NAMALWA (cell line): Measurements from ENCODE around the gene SREBF2.

Source experiments
- DNase-seq: peaks from one replicate; pipeline ENCODE4 v3.0.0-alpha.2; 2015; ENCODE audit warnings: low spot score

SREBF2 gene

GRCh38 chr22:41832553-41833368, at the start of gene SREBF2:
TSS of gene SREBF2 (plus strand) at chr22:41833105. CDS start at chr22:41833271, 166 bp downstream.
- DNase-seq = peak; percentile 99

DNA sequence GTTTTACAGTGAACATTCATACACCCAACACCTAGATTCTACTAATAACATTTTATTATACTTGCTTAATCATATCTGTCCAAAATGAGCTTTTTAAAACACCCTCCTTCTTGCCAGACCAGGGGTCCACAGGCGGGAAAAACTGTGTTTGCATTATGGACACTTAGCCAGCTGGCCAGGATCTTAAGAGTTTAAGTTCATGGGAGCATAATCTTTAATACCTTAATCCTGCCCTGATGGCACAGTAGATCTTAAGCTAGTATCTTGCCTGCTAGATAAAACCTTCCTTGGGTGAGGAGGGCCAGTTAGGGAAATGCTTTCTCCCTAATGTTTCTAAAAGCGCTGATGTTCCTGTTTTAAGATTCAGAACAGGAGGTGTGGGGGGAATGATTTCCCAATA, 45.6 kb upstream of the SREBF2 start:
- no peak for DNase-seq

DNA sequence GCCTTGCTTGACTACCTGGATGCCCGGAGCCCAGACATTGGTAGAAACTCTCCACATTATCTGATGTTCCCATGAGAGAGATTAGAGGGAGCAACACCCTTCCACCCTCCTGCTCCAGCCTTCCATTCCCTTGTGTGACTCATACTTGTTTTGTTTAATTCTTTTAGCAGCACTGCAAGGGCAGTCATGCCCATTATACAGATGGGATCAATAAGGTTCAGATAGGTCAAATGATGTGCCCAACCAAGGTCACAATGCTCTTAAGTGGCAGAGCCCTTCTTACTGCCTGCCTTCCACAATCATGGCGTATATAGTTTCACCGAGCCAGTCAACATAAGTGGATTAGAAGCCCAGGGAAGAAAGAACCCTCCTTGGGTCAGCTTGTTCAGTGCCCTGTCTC, 39.0 kb upstream of the SREBF2 start:
- DNase-seq = no peak

DNA sequence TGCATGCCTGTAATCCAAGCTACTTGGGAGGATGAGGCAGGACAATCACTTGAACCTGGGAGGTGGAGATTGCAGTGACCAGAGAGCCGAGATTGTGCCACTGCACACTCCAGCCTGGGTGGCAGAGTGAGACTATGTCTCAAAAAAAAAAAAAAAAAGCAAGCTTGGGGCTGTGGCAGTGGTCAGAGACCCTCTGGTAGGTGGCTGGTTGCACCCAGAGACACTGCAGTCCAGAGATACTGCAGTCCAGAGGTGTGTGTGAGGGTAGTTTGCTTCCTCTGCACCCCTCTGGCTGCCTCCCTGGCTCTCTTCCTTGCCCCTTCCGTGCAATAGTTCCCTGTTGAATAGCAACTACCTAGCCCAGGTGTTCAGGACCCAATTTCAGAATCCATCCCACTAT, 34.2 kb upstream of the SREBF2 start:
- DNase-seq = no peak

DNA sequence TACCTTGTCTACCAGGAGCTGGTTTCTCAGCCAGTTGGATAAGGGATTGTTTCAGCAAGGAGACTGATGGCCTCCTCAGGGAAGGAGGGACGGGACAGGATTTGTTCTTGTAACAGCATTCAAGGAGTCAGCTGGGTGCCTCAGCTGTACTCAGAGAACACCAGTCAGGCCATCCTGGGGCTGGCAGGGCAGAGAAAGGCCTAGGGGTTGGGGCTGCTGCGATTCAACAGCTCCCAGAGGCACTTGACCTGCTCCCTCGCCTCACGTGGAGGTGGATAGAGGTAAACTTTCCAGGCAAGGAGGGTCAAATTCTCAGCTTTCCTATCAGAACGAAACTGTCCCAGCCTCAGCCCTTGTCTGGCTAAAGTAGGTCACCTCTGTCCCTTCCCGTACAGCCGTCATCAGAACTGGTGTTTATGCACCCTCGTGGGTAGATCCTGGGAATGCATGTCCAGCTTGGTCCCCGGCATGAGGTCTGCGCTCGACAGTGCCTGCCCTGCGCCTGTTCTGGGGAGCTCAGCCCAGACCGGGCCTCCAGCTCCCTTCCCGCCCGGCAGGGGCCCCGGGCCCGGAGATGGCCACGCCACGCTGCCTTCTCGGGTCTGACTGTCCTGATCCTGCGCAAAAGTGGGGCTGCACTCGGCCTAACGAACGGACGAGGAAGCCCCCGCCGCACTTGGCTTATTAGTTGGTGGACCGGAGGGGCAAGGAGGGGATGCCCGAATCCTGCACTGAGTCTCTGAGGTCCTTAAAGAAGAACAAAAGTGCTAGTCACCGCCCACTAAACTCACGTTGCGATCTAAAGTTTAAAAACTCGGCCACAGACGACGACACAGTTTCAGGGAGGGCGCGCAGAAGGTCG, 33.2 kb upstream of the SREBF2 start:
- DNase-seq = no peak

GRCh38 chr22:41800348-41801146, 32.4 kb upstream of the SREBF2 start, which contains the start of gene CCDC134:
TSS of gene CCDC134 (plus strand) at chr22:41800679. CDS start at chr22:41808891, 8,212 bp downstream.
- DNase-seq = peak; percentile 89

GRCh38 chr22:41801147-41801819, 31.6 kb upstream of the SREBF2 start:
- DNase-seq = peak; percentile 24

DNA sequence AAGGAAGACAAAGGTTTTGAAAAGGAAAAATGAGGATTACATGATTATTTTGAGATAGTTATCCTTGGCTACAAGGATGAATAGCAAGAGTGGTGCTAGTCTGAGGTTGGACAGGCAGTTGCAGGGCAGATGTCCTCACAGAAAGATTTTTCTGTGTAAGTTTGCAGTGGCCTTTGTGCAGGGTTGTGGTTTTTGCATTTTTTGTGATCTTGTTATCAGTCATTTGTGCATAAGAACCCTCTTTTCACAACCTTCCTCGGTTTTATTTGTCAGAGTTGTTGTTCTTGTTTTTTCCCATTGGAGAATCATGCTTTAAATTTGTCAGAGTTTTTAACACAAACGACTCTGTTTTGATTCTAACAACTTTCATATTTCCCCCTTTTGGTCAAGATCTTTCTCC, 31.0 kb upstream of the SREBF2 start:
- DNase-seq = no peak

- no peak for DNase-seq
Measured at GRCh38 chr22:41805639-41806038, 27.3 kb upstream of the SREBF2 start.

- no peak for DNase-seq
Measured at GRCh38 chr22:41808400-41808799, 24.5 kb upstream of the SREBF2 start.

DNA sequence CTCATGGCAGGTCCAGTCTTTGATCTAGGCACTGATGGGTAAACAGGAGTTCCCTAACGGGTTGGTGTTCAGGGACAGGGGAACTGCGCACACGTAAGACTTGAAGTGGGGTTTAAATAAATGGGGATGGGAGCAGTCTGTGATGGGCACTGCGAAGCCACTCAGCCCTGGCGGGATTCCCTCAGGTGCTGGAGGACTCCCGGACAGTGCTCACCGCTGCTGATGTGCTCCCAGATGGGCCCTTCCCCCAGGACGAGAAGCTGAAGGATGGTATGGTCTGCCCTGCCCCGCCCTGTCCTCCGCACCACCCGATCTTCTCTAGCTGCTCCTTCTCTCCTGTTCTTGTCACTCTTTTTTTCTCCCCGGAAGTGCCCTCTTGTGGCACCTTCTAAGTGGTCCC, 22.9 kb upstream of the SREBF2 start:
- no peak for DNase-seq

GRCh38 chr22:41812805-41813545, 19.9 kb upstream of the SREBF2 start:
- no peak for DNase-seq

- DNase-seq = no peak
Measured at GRCh38 chr22:41813726-41814410, 19.0 kb upstream of the SREBF2 start.

DNA sequence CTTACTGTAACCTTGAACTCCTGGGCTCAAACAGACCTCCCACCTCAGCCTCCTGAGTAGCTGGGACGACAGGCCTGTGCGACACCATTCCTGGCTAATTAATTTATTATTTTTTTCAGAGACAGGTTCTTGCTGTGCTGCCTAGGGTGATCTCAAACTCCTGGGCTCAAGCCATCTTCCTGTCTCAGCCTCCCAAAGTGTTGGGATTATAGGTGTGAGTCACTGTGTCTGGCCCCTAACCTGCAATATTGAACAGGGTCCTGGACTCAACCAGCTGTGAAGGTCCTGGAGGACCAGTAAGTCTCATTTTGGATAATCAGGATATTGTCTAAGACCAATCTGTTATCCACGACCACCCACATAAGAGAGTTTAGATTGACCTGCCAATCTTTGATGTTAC, 17.2 kb upstream of the SREBF2 start:
- no peak for DNase-seq

GRCh38 chr22:41816241-41816640, 16.7 kb upstream of the SREBF2 start:
- no peak for DNase-seq

- DNase-seq = no peak
Measured at GRCh38 chr22:41816871-41817270, 16.0 kb upstream of the SREBF2 start.

GRCh38 chr22:41818011-41818410, 14.9 kb upstream of the SREBF2 start:
- DNase-seq = no peak

GRCh38 chr22:41818596-41818995, 14.3 kb upstream of the SREBF2 start:
- no peak for DNase-seq

- DNase-seq = no peak
Measured at GRCh38 chr22:41819257-41819656, 13.6 kb upstream of the SREBF2 start.

DNA sequence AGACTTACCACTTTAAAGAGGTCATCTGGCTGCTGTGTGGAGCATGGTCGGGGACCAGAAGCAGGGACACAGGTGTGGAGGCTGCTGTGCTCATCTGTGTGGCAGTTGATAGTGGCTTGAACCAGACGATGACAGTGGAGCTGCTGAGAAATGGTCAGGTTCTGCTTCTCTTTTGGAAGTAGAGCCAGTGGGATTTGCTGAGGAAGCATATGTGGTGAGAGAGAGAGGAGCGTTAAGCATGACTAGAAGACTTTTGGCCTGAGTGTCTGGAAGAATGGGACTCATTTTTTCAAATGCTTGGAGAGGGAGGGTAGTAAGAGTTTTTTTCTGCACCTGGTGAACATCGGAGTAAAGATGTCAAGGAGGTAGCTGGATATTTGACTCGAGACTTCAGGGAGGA, 12.5 kb upstream of the SREBF2 start:
- DNase-seq = no peak
